ENCODE measurements around the gene MBNL2. TPM values are rescaled to one million over a fixed set of nuclear protein-coding genes. Genes with fewer than 3 reads are reported as not detected.

Gene MBNL2
- total and polyA plus RNA-seq, 8 donors: 75.9 to 105 (median 90.5) TPM

DNA sequence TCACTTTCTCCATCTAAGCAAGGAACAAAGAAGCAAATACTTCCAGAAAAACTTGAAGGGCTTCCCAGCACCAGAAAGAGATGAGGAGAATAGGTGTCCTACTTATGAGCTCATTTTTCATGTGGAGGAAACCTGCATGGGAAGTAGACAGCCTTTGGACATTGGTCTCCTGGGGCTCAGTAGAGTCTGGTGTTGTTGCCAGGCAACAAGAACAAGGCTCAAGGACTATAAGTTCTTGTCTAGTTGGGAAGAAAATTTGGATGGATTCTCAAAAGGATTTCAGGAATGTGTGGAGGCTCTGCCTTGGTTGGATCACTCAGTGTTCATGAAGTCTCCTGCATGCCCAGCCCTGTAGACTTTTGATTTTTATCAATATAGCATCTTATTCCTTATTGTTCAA lies 84.5 kb downstream of the MBNL2 start:
- intact Hi-C loops (cut with DNase I): no loop called here
- no peak overlapping the region for H3K27ac ChIP-seq
- TF ChIP-seq, protein P1, sequence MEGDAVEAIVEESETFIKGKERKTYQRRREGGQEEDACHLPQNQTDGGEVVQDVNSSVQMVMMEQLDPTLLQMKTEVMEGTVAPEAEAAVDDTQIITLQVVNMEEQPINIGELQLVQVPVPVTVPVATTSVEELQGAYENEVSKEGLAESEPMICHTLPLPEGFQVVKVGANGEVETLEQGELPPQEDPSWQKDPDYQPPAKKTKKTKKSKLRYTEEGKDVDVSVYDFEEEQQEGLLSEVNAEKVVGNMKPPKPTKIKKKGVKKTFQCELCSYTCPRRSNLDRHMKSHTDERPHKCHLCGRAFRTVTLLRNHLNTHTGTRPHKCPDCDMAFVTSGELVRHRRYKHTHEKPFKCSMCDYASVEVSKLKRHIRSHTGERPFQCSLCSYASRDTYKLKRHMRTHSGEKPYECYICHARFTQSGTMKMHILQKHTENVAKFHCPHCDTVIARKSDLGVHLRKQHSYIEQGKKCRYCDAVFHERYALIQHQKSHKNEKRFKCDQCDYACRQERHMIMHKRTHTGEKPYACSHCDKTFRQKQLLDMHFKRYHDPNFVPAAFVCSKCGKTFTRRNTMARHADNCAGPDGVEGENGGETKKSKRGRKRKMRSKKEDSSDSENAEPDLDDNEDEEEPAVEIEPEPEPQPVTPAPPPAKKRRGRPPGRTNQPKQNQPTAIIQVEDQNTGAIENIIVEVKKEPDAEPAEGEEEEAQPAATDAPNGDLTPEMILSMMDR (IDR thresholded peaks at IDR 0.05): no peak

DNA sequence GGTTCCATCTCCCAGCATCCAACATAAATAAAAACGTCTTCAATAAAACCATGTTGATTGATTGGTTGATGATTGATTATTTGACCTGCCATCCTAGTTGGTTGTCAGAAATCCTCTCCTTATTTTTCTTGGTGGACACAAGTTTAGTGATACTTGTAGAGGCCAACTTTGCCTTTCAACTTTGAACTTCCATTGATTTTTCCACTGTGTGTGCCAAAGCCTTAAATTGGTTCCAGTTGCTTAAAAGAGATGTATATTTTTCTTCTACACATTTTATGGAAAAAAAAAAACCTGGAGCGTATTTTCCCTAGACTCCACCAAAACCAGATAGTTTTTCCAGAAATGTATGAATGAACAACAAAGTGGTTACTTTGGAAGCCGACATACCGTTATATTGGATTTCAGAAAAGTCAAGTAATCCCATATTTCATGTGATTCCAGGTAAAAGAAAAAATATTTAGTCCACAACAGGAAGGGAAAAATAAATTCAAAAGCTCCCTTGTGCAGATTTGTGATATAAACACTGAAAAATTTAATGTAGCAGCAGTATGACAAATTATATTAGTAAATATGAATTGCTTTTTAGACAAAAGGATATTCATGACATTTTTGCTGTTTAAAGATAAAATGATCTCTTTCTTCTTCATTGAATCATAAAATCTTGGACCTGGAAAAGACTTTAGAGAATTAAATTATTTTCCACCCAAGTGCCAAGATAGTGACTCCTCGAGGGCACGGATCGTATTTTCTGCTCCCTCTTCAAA lies 85.2 kb downstream of the MBNL2 start:
- ATAC-seq (no peak), DNase-seq (no peak)
- TF ChIP-seq, protein P1 (IDR thresholded peaks at IDR 0.05): no peak
- no peaks in the 10 kb centered on the region for H3K36me3 ChIP-seq
- intact Hi-C loops (cut with DNase I): no loop called here
- peaks cover 6 to 7% of the 10 kb centered on the region in 2 donors for H3K4me1 ChIP-seq
- H3K4me3 ChIP-seq: no peak overlapping the region
- H3K9me3 ChIP-seq: no peaks in the 10 kb centered on the region
- H3K27ac ChIP-seq: no peak overlapping the region
- no peaks in the 10 kb centered on the region for H3K27me3 ChIP-seq

More for the DNA sequence above, 84.5 kb downstream of the MBNL2 start:
- DNase-seq: no peak
- Histone ChIP-seq H3K4me3 (no peak overlapping the region), H3K9me3 (no peaks in the 10 kb centered on the region), H3K4me1 (peaks cover 6 to 10% of the 10 kb centered on the region in 2 donors), H3K27me3 (no peaks in the 10 kb centered on the region), H3K36me3 (no peaks in the 10 kb centered on the region)
- ATAC-seq: no peak

GRCh38 chr13:97307882-97308624 lies 85.9 kb downstream of the MBNL2 start:
- H3K27me3 ChIP-seq: no peaks in the 10 kb centered on the region
- peaks cover 6 to 7% of the 10 kb centered on the region in 2 donors for H3K4me1 ChIP-seq
- no peaks in the 10 kb centered on the region for H3K9me3 ChIP-seq
- H3K4me3 ChIP-seq: no peak overlapping the region
- DNase-seq (no peak), ATAC-seq (peak; percentile 39)
- H3K36me3 ChIP-seq: no peaks in the 10 kb centered on the region
- H3K27ac ChIP-seq: peak overlapping the region in 1 of 2 donors; percentile 10
- intact Hi-C loops (cut with DNase I): no loop called here
- TF ChIP-seq, protein P1 (IDR thresholded peaks at IDR 0.05): no peak

- H3K27me3 ChIP-seq: no peaks in the 10 kb centered on the region
- no peak for ATAC-seq
These were observed 86.7 kb downstream of the MBNL2 start for GRCh38 chr13:97308735-97309429.

More at GRCh38 chr13:97308735-97309429, 86.7 kb downstream of the MBNL2 start:
- TF ChIP-seq, protein P1 (IDR thresholded peaks at IDR 0.05): no peak
- Histone ChIP-seq H3K27ac (peak overlapping the region in 1 of 2 donors; percentile 10), H3K36me3 (no peaks in the 10 kb centered on the region), H3K9me3 (no peaks in the 10 kb centered on the region), H3K4me3 (no peak overlapping the region), H3K4me1 (peaks cover 6 to 12% of the 10 kb centered on the region in 2 donors)
- DNase-seq: no peak
- intact Hi-C loops (cut with DNase I): no loop called here
